HG03460 (cell line): ENCODE measurements around the gene VPREB3.

Experiments
- ATAC-seq: cut with Tn5 transposase; IDR thresholded peaks from one replicate; pipeline ENCODE4 v1.9.1; 2021; ENCODE audit not compliant: unreplicated experiment

The VPREB3 gene

GRCh38 chr22:23754220-23754919 lies at the start of gene VPREB3:
Gene VPREB3, minus strand, starts transcription at chr22:23754425. Its CDS starts 62 bp downstream, at chr22:23754363.
- no peak for ATAC-seq

- ATAC-seq: no peak
These were observed 49.0 kb upstream of the VPREB3 start for GRCh38 chr22:23803001-23803819.

- no peak for ATAC-seq
These were observed 47.7 kb upstream of the VPREB3 start for GRCh38 chr22:23801886-23802377.

GRCh38 chr22:23801238-23801821 lies 47.1 kb upstream of the VPREB3 start:
- ATAC-seq: peak; percentile 10

- peak; percentile 52 for ATAC-seq
These were observed 46.3 kb upstream of the VPREB3 start for GRCh38 chr22:23800297-23801237.

- ATAC-seq: no peak
These were observed 42.2 kb upstream of the VPREB3 start for GRCh38 chr22:23796461-23796860.

GRCh38 chr22:23793326-23793725 lies 39.1 kb upstream of the VPREB3 start:
- ATAC-seq: no peak

GRCh38 chr22:23791738-23792645 lies 37.8 kb upstream of the VPREB3 start:
- ATAC-seq: no peak

- ATAC-seq: no peak
These were observed 36.9 kb upstream of the VPREB3 start for GRCh38 chr22:23790819-23791737.

- ATAC-seq: no peak
These were observed 35.4 kb upstream of the VPREB3 start for GRCh38 chr22:23789638-23790037.

- no peak for ATAC-seq
These were observed 34.9 kb upstream of the VPREB3 start for GRCh38 chr22:23789121-23789520.

- ATAC-seq: no peak
These were observed 33.7 kb upstream of the VPREB3 start for GRCh38 chr22:23787910-23788309.

GRCh38 chr22:23787600-23787896 lies 33.3 kb upstream of the VPREB3 start:
- peak; percentile 22 for ATAC-seq

- ATAC-seq: peak; percentile 58
These were observed 32.8 kb upstream of the VPREB3 start, which contains the start of gene SMARCB1 for GRCh38 chr22:23786752-23787599. Gene SMARCB1, plus strand, starts transcription at chr22:23786966. Its CDS starts 204 bp downstream, at chr22:23787170.

- ATAC-seq: no peak
These were observed 32.1 kb upstream of the VPREB3 start for GRCh38 chr22:23786261-23786710.

GRCh38 chr22:23784215-23784732 lies 30.0 kb upstream of the VPREB3 start:
- no peak for ATAC-seq
